ENCODE results near the gene OR52N4. TPM values are rescaled to one million over a fixed set of nuclear protein-coding genes. Genes with fewer than 3 reads are reported as not detected.

The OR52N4 gene
- total RNA-seq, 1 donor from 2014 or later, result not detected

DNA sequence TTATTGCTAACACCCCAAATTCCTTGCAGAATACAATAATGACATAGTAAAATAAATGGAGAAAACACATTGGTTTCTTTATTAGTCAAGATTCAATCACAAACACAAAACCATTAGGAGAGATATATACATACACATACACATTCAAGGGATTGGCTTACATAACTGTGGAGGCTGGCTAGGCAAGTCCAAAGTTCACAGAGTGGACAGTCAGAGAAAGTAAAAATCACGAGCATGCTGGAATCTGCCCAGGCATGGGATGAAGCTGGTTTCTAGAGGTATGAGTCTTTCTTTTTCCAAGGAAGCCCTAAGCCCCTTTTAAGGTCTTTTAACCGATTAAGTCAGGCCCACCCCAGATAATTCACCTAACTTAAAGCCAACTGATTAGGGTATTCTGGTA, 31.4 kb upstream of the OR52N4 start:
- no peak for DNase-seq (ENCODE audit: low spot score)
- H3K9me3 Mint-ChIP-seq (ENCODE audit: low read depth), result peaks cover 14% of the 10 kb centered on the region
- no peak overlapping the region for H3K27ac Mint-ChIP-seq (ENCODE audit: unreplicated experiment)
- no peak overlapping the region for H3K4me3 Mint-ChIP-seq (ENCODE audit: unreplicated experiment)
- H3K27me3 Mint-ChIP-seq (ENCODE audit: low read depth), result peaks cover 20% of the 10 kb centered on the region
- peaks cover 13% of the 10 kb centered on the region for H3K4me1 Mint-ChIP-seq (ENCODE audit: low read depth)
- TF ChIP-seq, protein P1, sequence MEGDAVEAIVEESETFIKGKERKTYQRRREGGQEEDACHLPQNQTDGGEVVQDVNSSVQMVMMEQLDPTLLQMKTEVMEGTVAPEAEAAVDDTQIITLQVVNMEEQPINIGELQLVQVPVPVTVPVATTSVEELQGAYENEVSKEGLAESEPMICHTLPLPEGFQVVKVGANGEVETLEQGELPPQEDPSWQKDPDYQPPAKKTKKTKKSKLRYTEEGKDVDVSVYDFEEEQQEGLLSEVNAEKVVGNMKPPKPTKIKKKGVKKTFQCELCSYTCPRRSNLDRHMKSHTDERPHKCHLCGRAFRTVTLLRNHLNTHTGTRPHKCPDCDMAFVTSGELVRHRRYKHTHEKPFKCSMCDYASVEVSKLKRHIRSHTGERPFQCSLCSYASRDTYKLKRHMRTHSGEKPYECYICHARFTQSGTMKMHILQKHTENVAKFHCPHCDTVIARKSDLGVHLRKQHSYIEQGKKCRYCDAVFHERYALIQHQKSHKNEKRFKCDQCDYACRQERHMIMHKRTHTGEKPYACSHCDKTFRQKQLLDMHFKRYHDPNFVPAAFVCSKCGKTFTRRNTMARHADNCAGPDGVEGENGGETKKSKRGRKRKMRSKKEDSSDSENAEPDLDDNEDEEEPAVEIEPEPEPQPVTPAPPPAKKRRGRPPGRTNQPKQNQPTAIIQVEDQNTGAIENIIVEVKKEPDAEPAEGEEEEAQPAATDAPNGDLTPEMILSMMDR (IDR thresholded peaks at IDR 0.05), result no peak
- H3K36me3 Mint-ChIP-seq (ENCODE audit: low read depth), result no peaks in the 10 kb centered on the region

DNA sequence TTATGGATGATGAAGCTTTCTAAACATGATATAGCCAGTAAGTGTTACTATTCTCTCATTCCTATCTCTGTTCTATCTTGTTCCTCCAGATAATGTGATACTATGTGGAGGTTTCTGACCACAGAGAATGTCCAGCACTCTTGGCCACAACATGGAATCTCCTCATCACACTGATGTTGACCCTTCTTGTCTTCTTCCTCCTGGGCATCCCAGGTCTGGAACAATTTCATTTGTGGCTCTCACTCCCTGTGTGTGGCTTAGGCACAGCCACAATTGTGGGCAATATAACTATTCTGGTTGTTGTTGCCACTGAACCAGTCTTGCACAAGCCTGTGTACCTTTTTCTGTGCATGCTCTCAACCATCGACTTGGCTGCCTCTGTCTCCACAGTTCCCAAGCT, 27.7 kb upstream of the OR52N4 start:
- Mint-ChIP-seq H3K4me3 (ENCODE audit: unreplicated experiment) (no peak overlapping the region), H3K9me3 (ENCODE audit: low read depth) (no peaks in the 10 kb centered on the region), H3K4me1 (ENCODE audit: low read depth) (no peaks in the 10 kb centered on the region), H3K36me3 (ENCODE audit: low read depth) (no peaks in the 10 kb centered on the region), H3K27ac (ENCODE audit: unreplicated experiment) (no peak overlapping the region), H3K27me3 (ENCODE audit: low read depth) (peaks cover 39% of the 10 kb centered on the region)
- TF ChIP-seq, protein P1 (IDR thresholded peaks at IDR 0.05), result no peak
- no peak for DNase-seq (ENCODE audit: low spot score)

DNA sequence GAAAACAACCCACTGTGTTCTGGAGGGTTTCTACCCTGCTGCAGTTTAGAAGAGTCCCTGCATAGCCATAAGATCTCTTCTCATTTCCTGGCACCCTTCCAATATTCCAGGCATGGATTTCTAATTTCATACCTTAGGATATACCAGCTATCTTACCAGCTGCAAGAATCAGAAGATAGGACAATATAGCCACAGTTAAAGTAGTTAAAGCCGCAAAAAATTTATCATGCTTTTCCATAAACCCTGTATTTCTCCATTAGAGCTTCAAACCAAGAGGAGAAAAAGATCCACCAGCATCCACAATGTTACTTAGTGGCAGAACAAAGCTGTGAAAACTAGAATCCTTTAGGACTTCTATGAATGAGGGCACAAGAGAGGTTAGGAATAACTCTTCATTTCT, 26.4 kb upstream of the OR52N4 start:
- TF ChIP-seq, protein P1 (IDR thresholded peaks at IDR 0.05), result no peak
- Mint-ChIP-seq H3K9me3 (ENCODE audit: low read depth) (no peaks in the 10 kb centered on the region), H3K36me3 (ENCODE audit: low read depth) (no peaks in the 10 kb centered on the region), H3K27ac (ENCODE audit: unreplicated experiment) (no peak overlapping the region), H3K27me3 (ENCODE audit: low read depth) (peaks cover 37% of the 10 kb centered on the region), H3K4me3 (ENCODE audit: unreplicated experiment) (no peak overlapping the region), H3K4me1 (ENCODE audit: low read depth) (no peaks in the 10 kb centered on the region)
- no peak for DNase-seq (ENCODE audit: low spot score)

DNA sequence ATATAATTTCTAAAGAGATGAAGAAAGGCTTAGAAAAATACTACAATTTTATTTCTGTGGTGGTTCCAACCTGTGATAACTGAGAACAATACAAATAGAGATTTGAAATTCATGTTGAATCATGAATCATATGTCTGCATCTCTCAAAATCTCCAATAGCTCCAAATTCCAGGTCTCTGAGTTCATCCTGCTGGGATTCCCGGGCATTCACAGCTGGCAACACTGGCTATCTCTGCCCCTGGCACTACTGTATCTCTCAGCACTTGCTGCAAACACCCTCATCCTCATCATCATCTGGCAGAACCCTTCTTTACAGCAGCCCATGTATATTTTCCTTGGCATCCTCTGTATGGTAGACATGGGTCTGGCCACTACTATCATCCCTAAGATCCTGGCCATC, 17.6 kb upstream of the OR52N4 start, which contains the start of gene OR56B1:
Gene OR56B1 (plus strand): TSS at position 53 of the 400 bp plus-strand sequence. CDS start 69 bp downstream, at position 122.
- Mint-ChIP-seq H3K27ac (ENCODE audit: unreplicated experiment) (no peak within 1 kb of the TSS), H3K4me3 (ENCODE audit: unreplicated experiment) (no peak within 1 kb of the TSS), H3K4me1 (ENCODE audit: low read depth) (no peaks in the 10 kb centered on the region), H3K9me3 (ENCODE audit: low read depth) (peaks cover 4% of the 10 kb centered on the region), H3K27me3 (ENCODE audit: low read depth) (peaks cover 18% of the 10 kb centered on the region), H3K36me3 (ENCODE audit: low read depth) (no peaks in the 10 kb centered on the region)
- DNase-seq (ENCODE audit: low spot score), result no peak
- TF ChIP-seq, protein P1 (IDR thresholded peaks at IDR 0.05), result no peak

DNA sequence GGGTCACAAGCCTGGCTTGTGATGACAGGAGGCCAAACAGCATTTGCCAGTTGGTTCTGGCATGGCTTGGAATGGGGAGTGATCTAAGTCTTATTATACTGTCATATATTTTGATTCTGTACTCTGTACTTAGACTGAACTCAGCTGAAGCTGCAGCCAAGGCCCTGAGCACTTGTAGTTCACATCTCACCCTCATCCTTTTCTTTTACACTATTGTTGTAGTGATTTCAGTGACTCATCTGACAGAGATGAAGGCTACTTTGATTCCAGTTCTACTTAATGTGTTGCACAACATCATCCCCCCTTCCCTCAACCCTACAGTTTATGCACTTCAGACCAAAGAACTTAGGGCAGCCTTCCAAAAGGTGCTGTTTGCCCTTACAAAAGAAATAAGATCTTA, 17.0 kb upstream of the OR52N4 start:
- Mint-ChIP-seq H3K4me1 (ENCODE audit: low read depth) (no peaks in the 10 kb centered on the region), H3K36me3 (ENCODE audit: low read depth) (peaks cover 2% of the 10 kb centered on the region), H3K4me3 (ENCODE audit: unreplicated experiment) (no peak overlapping the region), H3K9me3 (ENCODE audit: low read depth) (peaks cover 9% of the 10 kb centered on the region), H3K27ac (ENCODE audit: unreplicated experiment) (no peak overlapping the region), H3K27me3 (ENCODE audit: low read depth) (peaks cover 21% of the 10 kb centered on the region)
- no peak for DNase-seq (ENCODE audit: low spot score)
- TF ChIP-seq, protein P1 (IDR thresholded peaks at IDR 0.05), result no peak

Measured in chondrocyte (in vitro differentiated cells).